Psoas muscle (tissue), 8 donors: ENCODE data around the gene CD46. TPM values are rescaled to one million over a fixed set of nuclear protein-coding genes. Genes with fewer than 3 reads are reported as not detected.

ENCODE experiments used
- ATAC-seq, 4 donors: fragments of 200-7000 bp; cut with Tn5 transposase; one replicate each; pipeline ENCODE4 v1.9.1; 2020; ENCODE audit warnings: moderate library complexity in 3 of 4, mild to moderate bottlenecking in 2 of 4
- DNase-seq, 2 donors: peaks; one replicate each; pipeline ENCODE4 v3.0.0-alpha.2; 2020
- H3K27ac ChIP-seq: fragments of 200-600 bp; one replicate; pipeline ENCODE4 v1.8.0; 2022
- H3K27me3 ChIP-seq, 3 donors: fragments of 200-600 bp in 1 of 3; one replicate each; pipeline versions ENCODE4 v1.6.1 to v1.8.0; 2013 to 2022; ENCODE audit warnings: low read length in 2 of 3, mild to moderate bottlenecking in 2 of 3, moderate library complexity in 1 of 3; ENCODE audit not compliant: insufficient read depth in 3 of 3
- H3K36me3 ChIP-seq, 2 donors: fragments of 200-600 bp in 1 of 2; one replicate each; pipeline versions ENCODE4 v1.6.1 to v1.8.0; 2013 to 2022; ENCODE audit warnings: low read depth in 1 of 2, mild to moderate bottlenecking in 1 of 2, moderate library complexity in 1 of 2; ENCODE audit not compliant: insufficient read depth in 1 of 2
- H3K4me1 ChIP-seq: fragments of 200-600 bp; one replicate; pipeline ENCODE4 v1.8.0; 2022
- H3K4me3 ChIP-seq: fragments of 200-600 bp; one replicate; pipeline ENCODE4 v1.8.0; 2022; ENCODE audit warnings: mild to moderate bottlenecking
- H3K9me3 ChIP-seq: fragments of 200-600 bp; one replicate; pipeline ENCODE4 v1.8.0; 2022
- CTCF ChIP-seq: fragments of 200-600 bp; IDR thresholded peaks from one replicate; pipeline ENCODE4 v1.8.0; 2022; ENCODE audit warnings: antibody characterized with exemption
- WGBS, 3 donors: extraction: QIAGEN DNeasy Blood & Tissue Kit; methylation state at CpG; one replicate each; pipeline versions ENCODE4 v1.1.6 to v1.1.7; 2013; 5-methylcytosine and 5-hydroxymethylcytosine counted together
- intact Hi-C, 2 donors: fragments of 100-400 bp; cut with DNase I; formaldehyde crosslinking; loops; one replicate each; pipeline versions ENCODE4 v1.11.0 to v1.14.2; 2022
- polyA plus RNA-seq, 3 donors: library from polyadenylated mRNA; stranded (reverse); fragments of 200-250 nt; gene quantifications; one replicate each; pipeline ENCODE4 v1.2.3, GENCODE V29; 2013
- total RNA-seq, 4 donors: library from RNA; stranded (reverse); fragmentation: NEBNext Ultra II Directional in 2 of 4; extraction: Animal tissue kit (Norgen Biotek cat#: 25700) in 2 of 4; gene quantifications; one replicate each; pipeline versions ENCODE4 v1.2.1 to v1.2.4, GENCODE V29; 2021 to 2023
- donor health status: healthy with polysubstance abuse.
- donor health status: DM: no; HTN: no; CAD: no; lungs with moderate emphysema.
- donor health status: Bipolar disorder and iron deficiency.
- donor health status: healthy.
- donor health status: DM: yes; HTN: yes; CAD: no.
- donor health status: DM: no; HTN: no; CAD: no.
- donor health status: DM: no; HTN: no; CAD: no.
- donor health status: DM: yes; HTN: yes; CAD: no.

The CD46 gene
- total and polyA plus RNA-seq, 7 donors, result 33.9 to 66.3 (median 44.1) TPM

- Histone ChIP-seq H3K4me1 (peaks cover 73% of the 10 kb centered on the region), H3K27ac (peak overlapping the region; percentile 100), H3K36me3 (peaks cover 0 to 72% of the 10 kb centered on the region in 2 donors), H3K9me3 (no peaks in the 10 kb centered on the region), H3K27me3 (no peaks in the 10 kb centered on the region), H3K4me3 (peak overlapping the region; percentile 83)
- intact Hi-C loops, result no loop called here
- WGBS, 3 donors, result 74 to 94% (median 74%) methylated on average over 26 to 41 of the region's 48 CpGs
- peak; percentile 36 to 63 (median 52) for ATAC-seq
- DNase-seq, result peak; percentile 50 to 85
- TF ChIP-seq CTCF, result no peak
Measured at GRCh38 chr1:207817778-207818751, 66.2 kb downstream of the CD46 start.

- Histone ChIP-seq H3K36me3 (peaks cover 0 to 63% of the 10 kb centered on the region in 2 donors), H3K27me3 (no peaks in the 10 kb centered on the region), H3K4me3 (peak overlapping the region; percentile 83), H3K27ac (peak overlapping the region; percentile 100), H3K4me1 (peaks cover 64% of the 10 kb centered on the region), H3K9me3 (no peaks in the 10 kb centered on the region)
- ATAC-seq (peak in 1 of 4 donors; percentile 12), DNase-seq (peak in 1 of 2 donors; percentile 72)
- TF ChIP-seq CTCF, result no peak
- 55 to 81% (median 55%) methylated on average over 17 to 18 of the region's 18 CpGs for WGBS, 3 donors
- intact Hi-C loops, result no loop called here
Measured at GRCh38 chr1:207818971-207819451, 67.2 kb downstream of the CD46 start.

GRCh38 chr1:207820568-207821463 is 69.0 kb downstream of the CD46 start:
- DNase-seq (peak in 1 of 2 donors; percentile 62), ATAC-seq (no peak)
- TF ChIP-seq CTCF, result no peak
- peaks cover 0 to 45% of the 10 kb centered on the region in 2 donors for H3K36me3 ChIP-seq
- H3K9me3 ChIP-seq, result no peaks in the 10 kb centered on the region
- H3K27me3 ChIP-seq, result no peaks in the 10 kb centered on the region
- peak overlapping the region; percentile 100 for H3K27ac ChIP-seq
- H3K4me1 ChIP-seq, result peaks cover 64% of the 10 kb centered on the region
- intact Hi-C loops, result no loop called here
- 39 to 88% (median 39%) methylated on average over 22 of the region's 22 CpGs for WGBS, 3 donors
- peak overlapping the region; percentile 83 for H3K4me3 ChIP-seq

GRCh38 chr1:207821464-207822045 is 69.7 kb downstream of the CD46 start:
- H3K36me3 ChIP-seq, result peaks cover 0 to 39% of the 10 kb centered on the region in 2 donors
- intact Hi-C loops, result no loop called here

More at GRCh38 chr1:207821464-207822045, 69.7 kb downstream of the CD46 start:
- Histone ChIP-seq H3K27ac (peak overlapping the region; percentile 100), H3K27me3 (no peaks in the 10 kb centered on the region), H3K4me3 (peak overlapping the region; percentile 83), H3K4me1 (peaks cover 66% of the 10 kb centered on the region), H3K9me3 (no peaks in the 10 kb centered on the region)
- 39 to 92% (median 42%) methylated on average over 17 of the region's 17 CpGs for WGBS, 3 donors
- DNase-seq, result peak in 1 of 2 donors; percentile 79
- TF ChIP-seq CTCF, result no peak
- peak in 3 of 4 donors; percentile 9 to 41 (median 21) for ATAC-seq
